ENCODE measurements around the gene TAGLN2. TPM values are rescaled to one million over a fixed set of nuclear protein-coding genes. Genes with fewer than 3 reads are reported as not detected.

Gene TAGLN2
- polyA plus RNA-seq, 3 donors, result 658 to 1,259 (median 918) TPM

GRCh38 chr1:159882527-159882862, 42.8 kb downstream of the TAGLN2 start:
- intact Hi-C loops (cut with micrococcal nuclease), result no loop called here
- Histone ChIP-seq H3K36me3 (replicated peaks in 1 of 2; ENCODE audit: control insufficient read depth in 1 of 2, insufficient read depth in 2 of 2, low read length in 2 of 2) (no peaks in the 10 kb centered on the region), H2AFZ (ENCODE audit: insufficient read depth, low read depth, low read length, poor library complexity, severe bottlenecking) (no peak overlapping the region), H3K79me2 (ENCODE audit: insufficient read depth, low read length) (no peaks in the 10 kb centered on the region), H3K4me2 (replicated peaks; ENCODE audit: extremely low read depth, low read length, poor library complexity, severe bottlenecking) (peak overlapping the region; percentile 33), H3K4me3 (replicated peaks in 1 of 3; ENCODE audit: low read depth in 2 of 3, low read length in 3 of 3) (no peak overlapping the region), H3K27ac (ENCODE audit: low read depth in 1 of 2, low read length in 2 of 2) (peak overlapping the region in 1 of 2 donors; percentile 39), H3K27me3 (ENCODE audit: control insufficient read depth in 2 of 2, insufficient read depth in 2 of 2, low read length in 2 of 2) (no peaks in the 10 kb centered on the region), H3K4me1 (ENCODE audit: control insufficient read depth in 1 of 2, insufficient read depth in 2 of 2, low read length in 2 of 2) (peaks cover 52 to 57% of the 10 kb centered on the region in 2 donors), H4K20me1 (ENCODE audit: insufficient read depth, low read length) (no peaks in the 10 kb centered on the region), H3K9ac (ENCODE audit: insufficient read depth, low read length, poor library complexity, severe bottlenecking) (no peak overlapping the region), H3K9me3 (replicated peaks in 1 of 2; ENCODE audit: control insufficient read depth in 1 of 2, insufficient read depth in 1 of 2, low read length in 2 of 2) (no peaks in the 10 kb centered on the region)
- whole genome bisulfite sequencing (ENCODE audit: insufficient coverage), result no CpG with 5 or more reads among the region's 2 CpGs
- Mint-ChIP-seq H3K36me3 (no peaks in the 10 kb centered on the region), H3K4me3 (no peak overlapping the region), H3K4me1 (peaks cover 11% of the 10 kb centered on the region), H3K27me3 (ENCODE audit: low read depth in 3 of 3) (peaks cover 0 to 4% (median 3%) of the 10 kb centered on the region in 3 donors), H3K9me3 (no peaks in the 10 kb centered on the region), H3K27ac (no peak overlapping the region)
- no peak for TF ChIP-seq CTCF (IDR thresholded peaks at IDR 0.05)
- peak in 2 of 3 donors; percentile 80 to 88 for DNase-seq

GRCh38 chr1:159881622-159882526, 43.4 kb downstream of the TAGLN2 start:
- intact Hi-C loops (cut with micrococcal nuclease), result no loop called here
- H3K36me3 Mint-ChIP-seq, result no peaks in the 10 kb centered on the region
- DNase-seq, result peak; percentile 64 to 89 (median 82)
- H3K27ac ChIP-seq (ENCODE audit: low read depth in 1 of 2, low read length in 2 of 2), result peak overlapping the region in 1 of 2 donors; percentile 39
- no peaks in the 10 kb centered on the region for H3K36me3 ChIP-seq (replicated peaks in 1 of 2; ENCODE audit: control insufficient read depth in 1 of 2, insufficient read depth in 2 of 2, low read length in 2 of 2)
- H3K9me3 Mint-ChIP-seq, result no peaks in the 10 kb centered on the region
- no peak overlapping the region for H3K4me3 Mint-ChIP-seq
- H2AFZ ChIP-seq (ENCODE audit: insufficient read depth, low read depth, low read length, poor library complexity, severe bottlenecking), result no peak overlapping the region
- no peaks in the 10 kb centered on the region for H3K79me2 ChIP-seq (ENCODE audit: insufficient read depth, low read length)
- H3K9me3 ChIP-seq (replicated peaks in 1 of 2; ENCODE audit: control insufficient read depth in 1 of 2, insufficient read depth in 1 of 2, low read length in 2 of 2), result no peaks in the 10 kb centered on the region
- WGBS (ENCODE audit: insufficient coverage), result 57% methylated on average over 5 of the region's 6 CpGs
- H3K4me1 Mint-ChIP-seq, result peaks cover 5% of the 10 kb centered on the region
- no peak overlapping the region for H3K9ac ChIP-seq (ENCODE audit: insufficient read depth, low read length, poor library complexity, severe bottlenecking)
- peak overlapping the region; percentile 33 for H3K4me2 ChIP-seq (replicated peaks; ENCODE audit: extremely low read depth, low read length, poor library complexity, severe bottlenecking)
- H3K27me3 ChIP-seq (ENCODE audit: control insufficient read depth in 2 of 2, insufficient read depth in 2 of 2, low read length in 2 of 2), result no peaks in the 10 kb centered on the region
- H3K27me3 Mint-ChIP-seq (ENCODE audit: low read depth in 3 of 3), result peaks cover 0 to 4% (median 0%) of the 10 kb centered on the region in 3 donors
- H4K20me1 ChIP-seq (ENCODE audit: insufficient read depth, low read length), result no peaks in the 10 kb centered on the region
- H3K27ac Mint-ChIP-seq, result no peak overlapping the region
- TF ChIP-seq CTCF (IDR thresholded peaks at IDR 0.05), result no peak
- H3K4me3 ChIP-seq (replicated peaks in 1 of 3; ENCODE audit: low read depth in 2 of 3, low read length in 3 of 3), result no peak overlapping the region
- H3K4me1 ChIP-seq (ENCODE audit: control insufficient read depth in 1 of 2, insufficient read depth in 2 of 2, low read length in 2 of 2), result peaks cover 45 to 51% of the 10 kb centered on the region in 2 donors

Measured in CD14-positive monocyte (primary cell).